GM20000 (cell line): ENCODE measurements around the gene GRP.

Experiments
- DNase-seq: peaks from one replicate; pipeline ENCODE4 v3.0.0; 2012; ENCODE audit warnings: low spot score
- CTCF ChIP-seq: IDR thresholded peaks from 2 replicates; pipeline ENCODE4 v1.5.1; 2012; ENCODE audit warnings: mild to moderate bottlenecking, control low read depth; ENCODE audit errors: extremely low read depth, missing control alignments

Gene GRP

GRCh38 chr18:59219672-59220163 lies at the start of gene GRP:
Gene GRP, plus strand, starts transcription at chr18:59220158. Its CDS starts 108 bp downstream, at chr18:59220266.
- no peak for TF ChIP-seq CTCF
- no peak for DNase-seq

GRCh38 chr18:59172664-59173249 lies 47.2 kb upstream of the GRP start:
- no peak for TF ChIP-seq CTCF
- no peak for DNase-seq

GRCh38 chr18:59177485-59177884 lies 42.5 kb upstream of the GRP start:
- TF ChIP-seq CTCF: no peak
- DNase-seq: no peak

GRCh38 chr18:59180150-59180845 lies 39.7 kb upstream of the GRP start:
- TF ChIP-seq CTCF: no peak
- DNase-seq: no peak

GRCh38 chr18:59182673-59183072 lies 37.3 kb upstream of the GRP start:
- TF ChIP-seq CTCF: no peak
- DNase-seq: no peak

GRCh38 chr18:59189008-59189407 lies 30.9 kb upstream of the GRP start:
- TF ChIP-seq CTCF: no peak

GRCh38 chr18:59189746-59190145 lies 30.2 kb upstream of the GRP start:
- DNase-seq: no peak
- no peak for TF ChIP-seq CTCF

More at GRCh38 chr18:59189008-59189407, 30.9 kb upstream of the GRP start:
- no peak for DNase-seq
